Measurements from ENCODE around the gene CCDC144A. TPM values are rescaled to one million over a fixed set of nuclear protein-coding genes. Genes with fewer than 3 reads are reported as not detected.
A peak's percentile ranks its signal among the peaks of the same experiment; 100 is the strongest.
"Not testable (repeated sequence)": the region's sequence is repeated elsewhere in the genome, so short reads cannot be mapped to it uniquely, and the experiment has no call there.

CCDC144A gene
- polyA plus RNA-seq, 3 donors = 0.05 to 0.23 TPM; not detected in 1

DNA sequence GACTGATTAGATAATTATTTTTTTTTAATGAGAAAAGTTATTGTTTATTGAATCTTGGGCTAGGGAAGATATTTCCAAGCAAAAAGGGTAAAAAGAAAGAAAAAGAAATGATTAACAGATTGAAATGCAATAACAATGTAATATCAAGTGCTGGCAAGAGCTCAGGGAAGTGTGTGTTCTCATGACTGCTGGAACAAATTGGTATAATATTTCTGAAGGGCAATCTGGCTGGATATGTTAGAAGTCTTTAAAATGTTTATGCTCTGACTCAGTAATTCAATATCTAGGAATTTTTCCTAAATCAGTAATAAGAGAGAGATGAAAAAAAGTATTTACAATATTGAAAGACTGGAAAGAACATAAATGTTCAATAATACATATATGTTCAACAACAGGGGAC lies 28.8 kb upstream of the CCDC144A start:
- intact Hi-C loops (cut with micrococcal nuclease) = no loop called here
- no peak overlapping the region for H3K4me3 Mint-ChIP-seq
- no peak for TF ChIP-seq CTCF (IDR thresholded peaks at IDR 0.05)
- peaks cover 5 to 27% (median 13%) of the 10 kb centered on the region in 7 donors for H3K9me3 Mint-ChIP-seq
- no peaks in the 10 kb centered on the region for H3K4me1 ChIP-seq (ENCODE audit: control insufficient read depth in 1 of 2, insufficient read depth in 2 of 2, low read length in 2 of 2)
- H3K4me3 ChIP-seq (replicated peaks in 1 of 3; ENCODE audit: low read depth in 2 of 3, low read length in 3 of 3) = no peak overlapping the region
- peaks cover 0 to 3% of the 10 kb centered on the region in 2 donors for H3K9me3 ChIP-seq (replicated peaks in 1 of 2; ENCODE audit: control insufficient read depth in 1 of 2, insufficient read depth in 1 of 2, low read length in 2 of 2)
- H3K27me3 ChIP-seq (ENCODE audit: control insufficient read depth in 2 of 2, insufficient read depth in 2 of 2, low read length in 2 of 2) = peaks cover 15 to 37% of the 10 kb centered on the region in 2 donors
- DNase-seq = no peak
- no peak overlapping the region for H3K27ac Mint-ChIP-seq
- no peaks in the 10 kb centered on the region for H3K36me3 ChIP-seq (replicated peaks in 1 of 2; ENCODE audit: control insufficient read depth in 1 of 2, insufficient read depth in 2 of 2, low read length in 2 of 2)
- no peak overlapping the region for H2AFZ ChIP-seq (ENCODE audit: insufficient read depth, low read depth, low read length, poor library complexity, severe bottlenecking)
- no peak overlapping the region for H3K27ac ChIP-seq (ENCODE audit: low read depth in 1 of 2, low read length in 2 of 2)
- H4K20me1 ChIP-seq (ENCODE audit: insufficient read depth, low read length) = no peaks in the 10 kb centered on the region
- H3K79me2 ChIP-seq (ENCODE audit: insufficient read depth, low read length) = no peaks in the 10 kb centered on the region
- H3K4me2 ChIP-seq (replicated peaks; ENCODE audit: extremely low read depth, low read length, poor library complexity, severe bottlenecking) = no peak overlapping the region
- peaks cover 3% of the 10 kb centered on the region for H3K4me1 Mint-ChIP-seq
- H3K9ac ChIP-seq (ENCODE audit: insufficient read depth, low read length, poor library complexity, severe bottlenecking) = no peak overlapping the region
- H3K36me3 Mint-ChIP-seq = no peaks in the 10 kb centered on the region
- H3K27me3 Mint-ChIP-seq (ENCODE audit: low read depth in 3 of 3) = peaks cover 24 to 38% (median 26%) of the 10 kb centered on the region in 3 donors

DNA sequence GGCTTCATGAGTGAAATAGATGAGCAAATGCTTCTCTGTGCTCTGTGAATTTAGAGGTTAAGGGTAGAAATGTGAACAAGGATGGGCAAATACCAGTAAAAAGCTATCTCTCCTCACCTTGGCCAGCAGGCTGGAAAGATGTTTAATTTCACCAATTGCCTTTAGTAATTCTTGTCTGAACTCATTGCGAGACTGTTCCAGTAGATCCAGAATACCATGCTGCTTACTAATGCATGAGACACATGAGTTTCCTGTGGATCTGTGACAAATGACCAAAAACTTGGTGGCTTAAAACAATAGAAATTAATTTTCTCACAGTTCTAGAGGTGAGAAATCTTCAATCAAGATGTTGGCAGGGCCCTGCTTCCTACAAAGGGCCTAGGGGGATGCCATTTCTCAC lies 27.1 kb upstream of the CCDC144A start:
- Mint-ChIP-seq H3K36me3 (no peaks in the 10 kb centered on the region), H3K4me3 (no peak overlapping the region), H3K4me1 (peaks cover 7% of the 10 kb centered on the region), H3K9me3 (peaks cover 3 to 26% (median 13%) of the 10 kb centered on the region in 7 donors), H3K27me3 (ENCODE audit: low read depth in 3 of 3) (peaks cover 37 to 55% (median 39%) of the 10 kb centered on the region in 3 donors), H3K27ac (no peak overlapping the region)
- Histone ChIP-seq H3K4me2 (replicated peaks; ENCODE audit: extremely low read depth, low read length, poor library complexity, severe bottlenecking) (no peak overlapping the region), H3K4me1 (ENCODE audit: control insufficient read depth in 1 of 2, insufficient read depth in 2 of 2, low read length in 2 of 2) (no peaks in the 10 kb centered on the region), H3K79me2 (ENCODE audit: insufficient read depth, low read length) (no peaks in the 10 kb centered on the region), H3K4me3 (replicated peaks in 1 of 3; ENCODE audit: low read depth in 2 of 3, low read length in 3 of 3) (no peak overlapping the region), H4K20me1 (ENCODE audit: insufficient read depth, low read length) (no peaks in the 10 kb centered on the region), H3K9ac (ENCODE audit: insufficient read depth, low read length, poor library complexity, severe bottlenecking) (no peak overlapping the region), H3K27me3 (ENCODE audit: control insufficient read depth in 2 of 2, insufficient read depth in 2 of 2, low read length in 2 of 2) (peaks cover 22 to 49% of the 10 kb centered on the region in 2 donors), H3K27ac (ENCODE audit: low read depth in 1 of 2, low read length in 2 of 2) (no peak overlapping the region), H3K36me3 (replicated peaks in 1 of 2; ENCODE audit: control insufficient read depth in 1 of 2, insufficient read depth in 2 of 2, low read length in 2 of 2) (no peaks in the 10 kb centered on the region), H3K9me3 (replicated peaks in 1 of 2; ENCODE audit: control insufficient read depth in 1 of 2, insufficient read depth in 1 of 2, low read length in 2 of 2) (peaks cover 0 to 3% of the 10 kb centered on the region in 2 donors), H2AFZ (ENCODE audit: insufficient read depth, low read depth, low read length, poor library complexity, severe bottlenecking) (no peak overlapping the region)
- WGBS (ENCODE audit: insufficient coverage) = 100% methylated on average over 1 of the region's 1 CpG
- intact Hi-C loops (cut with micrococcal nuclease) = no loop called here
- no peak for DNase-seq
- TF ChIP-seq CTCF (IDR thresholded peaks at IDR 0.05) = no peak

- peaks cover 3 to 22% (median 11%) of the 10 kb centered on the region in 7 donors for H3K9me3 Mint-ChIP-seq
- H3K9me3 ChIP-seq (replicated peaks in 1 of 2; ENCODE audit: control insufficient read depth in 1 of 2, insufficient read depth in 1 of 2, low read length in 2 of 2); H3K4me2 ChIP-seq (replicated peaks; ENCODE audit: extremely low read depth, low read length, poor library complexity, severe bottlenecking); H4K20me1 ChIP-seq (ENCODE audit: insufficient read depth, low read length); H3K36me3 Mint-ChIP-seq; H3K79me2 ChIP-seq (ENCODE audit: insufficient read depth, low read length); H3K4me1 Mint-ChIP-seq; H3K4me3 ChIP-seq (replicated peaks in 1 of 3; ENCODE audit: low read depth in 2 of 3, low read length in 3 of 3); H3K4me1 ChIP-seq (ENCODE audit: control insufficient read depth in 1 of 2, insufficient read depth in 2 of 2, low read length in 2 of 2); H3K27ac Mint-ChIP-seq; intact Hi-C loops (cut with micrococcal nuclease); H3K9ac ChIP-seq (ENCODE audit: insufficient read depth, low read length, poor library complexity, severe bottlenecking); H3K27ac ChIP-seq (ENCODE audit: low read depth in 1 of 2, low read length in 2 of 2); H3K36me3 ChIP-seq (replicated peaks in 1 of 2; ENCODE audit: control insufficient read depth in 1 of 2, insufficient read depth in 2 of 2, low read length in 2 of 2); DNase-seq; H2AFZ ChIP-seq (ENCODE audit: insufficient read depth, low read depth, low read length, poor library complexity, severe bottlenecking): not testable (repeated sequence)
- peak overlapping the region in 1 of 2 donors; percentile 35 for H3K4me3 Mint-ChIP-seq
- peaks cover 46 to 66% (median 58%) of the 10 kb centered on the region in 3 donors for H3K27me3 Mint-ChIP-seq (ENCODE audit: low read depth in 3 of 3)
- 34% methylated on average over 16 of the region's 24 CpGs for WGBS (ENCODE audit: insufficient coverage)
- peaks cover 36 to 63% of the 10 kb centered on the region in 2 donors for H3K27me3 ChIP-seq (ENCODE audit: control insufficient read depth in 2 of 2, insufficient read depth in 2 of 2, low read length in 2 of 2)
These were observed 23.5 kb upstream of the CCDC144A start for GRCh38 chr17:16666553-16666906.

Data from CD14-positive monocyte (primary cell).